ENCODE data around the gene TRABD2A.
A peak's percentile ranks its signal among the peaks of the same experiment; 100 is the strongest.
"Not testable (repeated sequence)": the region's sequence is repeated elsewhere in the genome, so short reads cannot be mapped to it uniquely, and the experiment has no call there.

The TRABD2A gene

GRCh38 chr2:84785950-84786349 is 94.9 kb downstream of the TRABD2A start:
- H3K4me3 ChIP-seq (ENCODE audit: low read depth, low read length) = no peak overlapping the region
- no peak for DNase-seq (ENCODE audit: low read depth)
- no peak for TF ChIP-seq CTCF (IDR thresholded peaks at IDR 0.05; ENCODE audit: insufficient read depth, low read depth, low read length, missing control alignments)

- no peak for TF ChIP-seq CTCF (IDR thresholded peaks at IDR 0.05; ENCODE audit: insufficient read depth, low read depth, low read length, missing control alignments)
- no peak for DNase-seq (ENCODE audit: low read depth)
- H3K4me3 ChIP-seq (ENCODE audit: low read depth, low read length) = no peak overlapping the region
These were observed 98.0 kb downstream of the TRABD2A start for GRCh38 chr2:84782717-84783442.

DNA sequence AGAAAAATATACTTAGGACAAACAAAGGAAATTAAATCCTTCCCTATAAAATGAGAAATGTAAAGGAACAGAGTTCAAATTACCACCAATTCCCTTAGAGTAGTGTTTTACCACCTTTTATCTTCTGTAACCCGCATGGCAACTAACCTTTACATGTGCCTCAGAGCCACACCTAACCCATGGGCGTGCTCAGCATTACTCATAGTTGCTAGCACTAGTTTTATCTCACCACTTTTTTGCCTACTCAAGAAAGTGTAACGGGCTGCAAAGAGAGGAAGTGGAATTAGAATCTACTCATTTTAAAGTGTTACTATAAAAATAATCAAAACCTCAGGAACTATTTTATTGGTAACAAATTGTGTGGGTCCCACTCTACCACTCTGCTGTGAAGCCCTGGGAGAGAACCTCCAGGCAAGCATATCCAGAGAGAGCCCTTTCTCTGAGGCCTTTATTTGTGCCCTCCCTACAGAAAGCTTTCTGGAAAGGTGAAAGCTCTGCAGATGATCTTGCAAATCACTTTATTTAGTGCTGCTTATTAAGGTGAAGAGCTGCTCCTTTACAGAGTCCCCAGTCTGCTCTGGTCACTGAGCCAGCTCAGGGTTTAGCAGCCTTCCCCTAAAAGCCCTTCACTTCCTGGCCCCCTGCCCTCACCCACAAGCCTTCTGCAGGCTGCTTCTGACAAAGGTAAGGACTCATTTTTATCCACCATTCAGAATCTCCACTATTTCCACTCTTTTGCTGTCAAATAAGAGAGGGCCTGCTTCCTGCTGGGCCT is 98.8 kb downstream of the TRABD2A start:
- no peak for TF ChIP-seq CTCF (IDR thresholded peaks at IDR 0.05; ENCODE audit: insufficient read depth, low read depth, low read length, missing control alignments)
- H3K4me3 ChIP-seq (ENCODE audit: low read depth, low read length) = no peak overlapping the region
- DNase-seq (ENCODE audit: low read depth) = peak; percentile 32

GRCh38 chr2:84779781-84780180 is 101.1 kb downstream of the TRABD2A start:
- no peak for DNase-seq (ENCODE audit: low read depth)
- no peak overlapping the region for H3K4me3 ChIP-seq (ENCODE audit: low read depth, low read length)
- TF ChIP-seq CTCF (IDR thresholded peaks at IDR 0.05; ENCODE audit: insufficient read depth, low read depth, low read length, missing control alignments) = no peak

DNA sequence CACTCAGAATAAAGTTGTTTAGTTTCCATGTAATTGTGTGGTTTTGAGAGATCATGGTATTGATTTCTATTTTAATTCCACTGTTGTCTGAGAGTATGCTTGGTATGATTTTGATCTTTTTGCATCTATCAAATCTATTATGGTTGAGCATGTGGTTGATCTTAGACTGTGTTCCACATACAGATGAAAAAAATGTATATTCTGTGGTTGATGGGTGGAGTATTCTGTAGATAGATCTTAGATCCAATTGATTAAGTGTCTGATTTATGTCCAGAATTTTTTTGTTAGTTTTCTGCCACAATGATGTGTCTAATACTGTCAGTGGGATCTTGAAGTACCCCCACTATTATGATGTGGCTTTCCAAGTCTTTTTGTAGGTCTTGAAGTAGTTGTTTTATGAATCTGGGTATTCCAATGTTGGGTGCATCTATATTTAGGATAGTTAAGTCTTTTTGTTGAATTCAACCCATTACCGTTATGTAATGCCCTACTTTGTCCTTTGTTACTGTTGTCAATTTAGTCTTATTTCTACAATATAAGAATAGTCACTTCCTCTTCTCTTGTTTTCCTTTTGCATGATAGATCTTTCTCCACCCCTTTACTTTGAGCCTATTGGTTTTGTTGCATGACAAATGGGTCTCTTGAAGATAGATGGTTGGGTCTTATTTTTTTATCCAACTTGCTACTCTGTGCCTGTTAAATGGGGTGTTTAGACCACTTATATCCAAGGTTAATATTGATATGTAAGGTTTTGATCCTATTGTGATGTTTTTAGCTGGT is 101.8 kb downstream of the TRABD2A start:
- TF ChIP-seq CTCF (IDR thresholded peaks at IDR 0.05; ENCODE audit: insufficient read depth, low read depth, low read length, missing control alignments) = no peak
- DNase-seq (ENCODE audit: low read depth) = no peak
- H3K4me3 ChIP-seq (ENCODE audit: low read depth, low read length) = no peak overlapping the region

GRCh38 chr2:84776011-84776410 is 104.9 kb downstream of the TRABD2A start:
- H3K4me3 ChIP-seq (ENCODE audit: low read depth, low read length) = no peak overlapping the region
- no peak for DNase-seq (ENCODE audit: low read depth)
- TF ChIP-seq CTCF (IDR thresholded peaks at IDR 0.05; ENCODE audit: insufficient read depth, low read depth, low read length, missing control alignments) = no peak

GRCh38 chr2:84773562-84773961 is 107.3 kb downstream of the TRABD2A start:
- DNase-seq (ENCODE audit: low read depth); H3K4me3 ChIP-seq (ENCODE audit: low read depth, low read length): not testable (repeated sequence)
